ENCODE measurements around the gene COLEC12.

COLEC12 gene

GRCh38 chr18:370751-371608 lies 129.5 kb downstream of the COLEC12 start (continued):
- TF ChIP-seq TSHZ2 (CRISPR knock-in tag; IDR thresholded peaks at IDR 0.05) (no peak), ZNF70 (CRISPR knock-in tag; IDR thresholded peaks at IDR 0.05) (no peak), ZC3H10 (CRISPR knock-in tag; IDR thresholded peaks at IDR 0.05) (no peak), TCF4 (CRISPR knock-in tag; IDR thresholded peaks at IDR 0.05; ENCODE audit: borderline replicate concordance) (no peak), CREB5 (CRISPR knock-in tag; IDR thresholded peaks at IDR 0.05; ENCODE audit: low read depth) (no peak), ZFP3 (CRISPR knock-in tag; IDR thresholded peaks at IDR 0.05) (no peak), ARNTL (CRISPR knock-in tag; IDR thresholded peaks at IDR 0.05; ENCODE audit: borderline replicate concordance, low read depth) (no peak), CSRNP3 (CRISPR knock-in tag; IDR thresholded peaks at IDR 0.05) (no peak), TOX (CRISPR knock-in tag; IDR thresholded peaks at IDR 0.05; ENCODE audit: borderline replicate concordance) (no peak)

- ATAC-seq = no peak
- TF ChIP-seq ZFP3 (CRISPR knock-in tag; IDR thresholded peaks at IDR 0.05) (no peak), ISL1 (CRISPR knock-in tag; IDR thresholded peaks at IDR 0.05) (no peak), ZNF70 (CRISPR knock-in tag; IDR thresholded peaks at IDR 0.05) (no peak), ESRRG (CRISPR knock-in tag; IDR thresholded peaks at IDR 0.05) (no peak), TCF4 (CRISPR knock-in tag; IDR thresholded peaks at IDR 0.05; ENCODE audit: borderline replicate concordance) (no peak), ZNF8 (CRISPR knock-in tag; IDR thresholded peaks at IDR 0.05) (no peak), TSHZ2 (CRISPR knock-in tag; IDR thresholded peaks at IDR 0.05) (no peak), ARNTL (CRISPR knock-in tag; IDR thresholded peaks at IDR 0.05; ENCODE audit: borderline replicate concordance, low read depth) (no peak), OSR1 (CRISPR knock-in tag; IDR thresholded peaks at IDR 0.05) (no peak), ZFP30 (CRISPR knock-in tag; IDR thresholded peaks at IDR 0.05) (no peak), ZNF565 (CRISPR knock-in tag; conservative IDR thresholded peaks at IDR 0.05; ENCODE audit: low read depth) (no peak), POU6F1 (CRISPR knock-in tag; IDR thresholded peaks at IDR 0.05; ENCODE audit: borderline replicate concordance, low read depth) (no peak), PATZ1 (CRISPR knock-in tag; IDR thresholded peaks at IDR 0.05; ENCODE audit: borderline replicate concordance) (no peak), TOX (CRISPR knock-in tag; IDR thresholded peaks at IDR 0.05; ENCODE audit: borderline replicate concordance) (no peak), GLIS3 (CRISPR knock-in tag; IDR thresholded peaks at IDR 0.05) (no peak)
Measured at GRCh38 chr18:369224-370015, 131.1 kb downstream of the COLEC12 start.

All from SK-N-SH treated with all-trans-retinoic acid at 6 μM for 48 hours (cell line).